Activated CD8-positive, alpha-beta memory T cell treated with anti-CD3 and anti-CD28 coated beads, Interleukin-2, amount 50 U/mL, for 24 hours (primary cell): Measurements from ENCODE around the gene DKKL1.

Source experiments
- DNase-seq: peaks from one replicate; pipeline ENCODE4 v3.0.0-alpha.2; 2020; ENCODE audit errors: extremely low read depth

DKKL1 gene

GRCh38 chr19:49422407-49423070 is 58.9 kb downstream of the DKKL1 start:
- no peak for DNase-seq

GRCh38 chr19:49423071-49423984 is 59.7 kb downstream of the DKKL1 start, which contains the start of gene PTH2:
TSS of gene PTH2 (minus strand) at chr19:49423441. CDS start at chr19:49423339, 102 bp downstream.
- no peak for DNase-seq

- no peak for DNase-seq
Observed at GRCh38 chr19:49423985-49424303, 60.3 kb downstream of the DKKL1 start.
